HL-60/S4 treated with phorbol 12-myristate 13-acetate at 8.2 ng/mL for 4 days and 3 days (cell line): ENCODE data around the gene DENND1A.
"Not testable (repeated sequence)": the region's sequence is repeated elsewhere in the genome, so short reads cannot be mapped to it uniquely, and the experiment has no call there.

ENCODE experiments used
- in situ Hi-C: fragments of 300-500 bp; cut with MboI; formaldehyde crosslinking; loops from 2 replicates; pipeline ENCODE4 v1.15.0; 2022; ENCODE audit warnings: low sequenced_read_pairs

Gene DENND1A

GRCh38 chr9:123739902-123740301, 190.0 kb downstream of the DENND1A start:
- in situ Hi-C loops: no loop called here

GRCh38 chr9:123739387-123739786, 190.5 kb downstream of the DENND1A start:
- in situ Hi-C loops: no loop called here

- in situ Hi-C loops: no loop called here
These were observed 191.3 kb downstream of the DENND1A start for GRCh38 chr9:123738648-123739047.

GRCh38 chr9:123735376-123735775, 194.6 kb downstream of the DENND1A start:
- in situ Hi-C loops: no loop called here

- in situ Hi-C loops: not testable (repeated sequence)
These were observed 201.4 kb downstream of the DENND1A start for GRCh38 chr9:123728571-123728970.

- in situ Hi-C loops: no loop called here
These were observed 202.6 kb downstream of the DENND1A start for GRCh38 chr9:123727332-123727731.

GRCh38 chr9:123725389-123725788, 204.5 kb downstream of the DENND1A start:
- in situ Hi-C loops: no loop called here

GRCh38 chr9:123724211-123724796, 205.6 kb downstream of the DENND1A start:
- in situ Hi-C loops: no loop called here

- in situ Hi-C loops: no loop called here
These were observed 206.6 kb downstream of the DENND1A start for GRCh38 chr9:123723135-123723875.

GRCh38 chr9:123722378-123722777, 207.5 kb downstream of the DENND1A start:
- in situ Hi-C loops: no loop called here

GRCh38 chr9:123718188-123718587, 211.7 kb downstream of the DENND1A start:
- in situ Hi-C loops: no loop called here

GRCh38 chr9:123717581-123718175, 212.2 kb downstream of the DENND1A start:
- in situ Hi-C loops: no loop called here

GRCh38 chr9:123716339-123716945, 213.5 kb downstream of the DENND1A start:
- in situ Hi-C loops: no loop called here

GRCh38 chr9:123715258-123715657, 214.7 kb downstream of the DENND1A start:
- in situ Hi-C loops: no loop called here

- in situ Hi-C loops: no loop called here
These were observed 216.6 kb downstream of the DENND1A start for GRCh38 chr9:123713282-123713681.

GRCh38 chr9:123712399-123712798, 217.5 kb downstream of the DENND1A start:
- in situ Hi-C loops: no loop called here

- in situ Hi-C loops: no loop called here
These were observed 219.6 kb downstream of the DENND1A start for GRCh38 chr9:123710299-123710698.

- in situ Hi-C loops: no loop called here
These were observed 227.4 kb downstream of the DENND1A start for GRCh38 chr9:123702483-123702882.

- in situ Hi-C loops: no loop called here
These were observed 232.2 kb downstream of the DENND1A start for GRCh38 chr9:123697686-123698085.

GRCh38 chr9:123696476-123696875, 233.4 kb downstream of the DENND1A start:
- in situ Hi-C loops: no loop called here

GRCh38 chr9:123695386-123695785, 234.5 kb downstream of the DENND1A start:
- in situ Hi-C loops: no loop called here
